Spleen (tissue), 11 donors: ENCODE measurements around the gene ALKBH6. TPM values are rescaled to one million over a fixed set of nuclear protein-coding genes. Genes with fewer than 3 reads are reported as not detected.

Experiments used
- DNase-seq: peaks from one replicate; pipeline ENCODE4 v3.0.0-alpha.2; 2020
- H3K27ac ChIP-seq, 8 donors: fragments of 200-600 bp; sonication (generic) in 7 of 8; 1 replicate in 4 of 8; 2 replicates in 4 of 8; pipeline versions ENCODE4 v1.5.0 to v1.8.0; 2016 to 2021; ENCODE audit warnings: inconsistent platforms in 4 of 8, mild to moderate bottlenecking in 4 of 8, moderate library complexity in 1 of 8
- H3K27me3 ChIP-seq, 7 donors: fragments of 200-600 bp; sonication (generic) in 6 of 7; replicated peaks in 1 of 7; 1 replicate in 4 of 7; 2 replicates in 3 of 7; pipeline versions ENCODE4 v1.5.0 to v1.8.0; 2016 to 2021; ENCODE audit warnings: inconsistent platforms in 3 of 7, mild to moderate bottlenecking in 1 of 7
- H3K36me3 ChIP-seq, 6 donors: fragments of 200-600 bp; sonication (generic) in 5 of 6; 1 replicate in 4 of 6; 2 replicates in 2 of 6; pipeline versions ENCODE4 v1.5.0 to v1.8.0; 2016 to 2021; ENCODE audit warnings: inconsistent platforms in 2 of 6
- H3K4me1 ChIP-seq, 6 donors: fragments of 200-600 bp; sonication (generic) in 5 of 6; 1 replicate in 3 of 6; 2 replicates in 3 of 6; pipeline versions ENCODE4 v1.5.0 to v1.8.0; 2016 to 2021; ENCODE audit warnings: inconsistent platforms in 3 of 6
- H3K4me3 ChIP-seq, 8 donors: fragments of 200-600 bp; sonication (generic) in 7 of 8; 1 replicate in 4 of 8; 2 replicates in 4 of 8; pipeline versions ENCODE4 v1.5.0 to v1.8.0; 2016 to 2021; ENCODE audit warnings: inconsistent platforms in 4 of 8, mild to moderate bottlenecking in 4 of 8, moderate library complexity in 2 of 8
- H3K9me3 ChIP-seq, 8 donors: fragments of 200-600 bp; sonication (generic) in 7 of 8; 1 replicate in 4 of 8; 2 replicates in 4 of 8; pipeline versions ENCODE4 v1.5.0 to v1.8.0; 2016 to 2021; ENCODE audit warnings: inconsistent platforms in 4 of 8
- CTCF ChIP-seq, 11 experiments: fragments of 200-600 bp in 7 of 11; fragments of 450-650 bp in 4 of 11; sonication (generic) in 4 of 11; IDR thresholded peaks in 8 of 11; conservative IDR thresholded peaks in 3 of 11; 1 replicate in 7 of 11; 2 replicates in 4 of 11; pipeline versions ENCODE4 v1.4.0 to v1.8.0; 2016 to 2021; ENCODE audit warnings: antibody characterized with exemption in 11 of 11, inconsistent platforms in 4 of 11, mild to moderate bottlenecking in 1 of 11
- POLR2A ChIP-seq, 3 donors: fragments of 450-650 bp; IDR thresholded peaks; one replicate each; pipeline ENCODE4 v1.5.1; 2017; ENCODE audit warnings: antibody characterized with exemption in 3 of 3, mild to moderate bottlenecking in 1 of 3
- POLR2AphosphoS5 ChIP-seq, 3 donors: sonication (generic); formaldehyde crosslinking; IDR thresholded peaks; one replicate each; pipeline ENCODE4 v1.5.1; 2017; ENCODE audit warnings: antibody characterized with exemption in 3 of 3
- WGBS, 5 donors: extraction: QIAGEN DNeasy Blood & Tissue Kit in 3 of 5; methylation state at CpG; one replicate each; pipeline versions ENCODE4 v1.1.5 to v1.1.7; 2013 to 2018; 5-methylcytosine and 5-hydroxymethylcytosine counted together
- intact Hi-C: fragments of 100-400 bp; cut with DNase I; formaldehyde crosslinking; loops from one replicate; pipeline ENCODE4 v1.15.0; 2023; ENCODE audit warnings: low total_unique reads
- polyA plus RNA-seq, 3 donors: library from polyadenylated mRNA; stranded (reverse); fragments of 200-250 nt; gene quantifications; one replicate each; pipeline ENCODE4 v1.2.1, GENCODE V29; 2013
- total RNA-seq, 7 donors: library from RNA; depleted of rRNA in 3 of 7; stranded (reverse); fragments of >200 nt in 3 of 7; fragmentation: NEBNext Ultra II Directional in 4 of 7; extraction: Animal tissue kit (Norgen Biotek cat#: 25700) in 4 of 7; gene quantifications; one replicate each; pipeline versions ENCODE4 v1.1.0 to v1.2.1, GENCODE V29; 2016 to 2021
- donor health status: healthy with polysubstance abuse.
- donor health status: DM: no; HTN: no; CAD: no; lungs with moderate emphysema.
- donor health status: DM: no; HTN: no; CAD: no.
- donor health status: Bipolar disorder and iron deficiency.
- donor health status: healthy.
- donor health status: DM: no; HTN: no; CAD: no.
- donor health status: DM: yes; HTN: yes; CAD: no.

The ALKBH6 gene
- total and polyA plus RNA-seq, 10 donors = 21.3 to 65.3 (median 26.3) TPM

GRCh38 chr19:35973487-35973886 is 40.5 kb downstream of the ALKBH6 start:
- Histone ChIP-seq H3K4me1 (no peaks in the 10 kb centered on the region), H3K27me3 (peaks cover 0 to 47% (median 0%) of the 10 kb centered on the region in 7 donors), H3K4me3 (no peak overlapping the region), H3K36me3 (no peaks in the 10 kb centered on the region), H3K9me3 (no peaks in the 10 kb centered on the region), H3K27ac (no peak overlapping the region)
- intact Hi-C loops = no loop called here
- DNase-seq = no peak
- WGBS, 5 donors = 36 to 61% (median 40%) methylated on average over 7 to 8 of the region's 8 CpGs
- no peak for TF ChIP-seq POLR2AphosphoS5 (IDR thresholded peaks at IDR 0.05)
- TF ChIP-seq CTCF (IDR thresholded peaks at IDR 0.05 in 8 of 11, conservative IDR thresholded peaks at IDR 0.05 in 3 of 11) = no peak
- no peak for TF ChIP-seq POLR2A (IDR thresholded peaks at IDR 0.05)

- Histone ChIP-seq H3K4me1 (no peaks in the 10 kb centered on the region), H3K4me3 (no peak overlapping the region), H3K27me3 (peaks cover 0 to 41% (median 8%) of the 10 kb centered on the region in 7 donors), H3K27ac (no peak overlapping the region), H3K36me3 (no peaks in the 10 kb centered on the region), H3K9me3 (no peaks in the 10 kb centered on the region)
- intact Hi-C loops = no loop called here
- DNase-seq = no peak
- 70 to 82% (median 74%) methylated on average over 2 to 3 of the region's 3 CpGs for WGBS, 5 donors
- TF ChIP-seq CTCF (IDR thresholded peaks at IDR 0.05 in 8 of 11, conservative IDR thresholded peaks at IDR 0.05 in 3 of 11) (no peak), POLR2A (IDR thresholded peaks at IDR 0.05) (no peak), POLR2AphosphoS5 (IDR thresholded peaks at IDR 0.05) (no peak)
These were observed 47.2 kb downstream of the ALKBH6 start for GRCh38 chr19:35966771-35967170.

- Histone ChIP-seq H3K27ac (no peak overlapping the region), H3K36me3 (no peaks in the 10 kb centered on the region), H3K4me1 (peaks cover 5 to 17% (median 15%) of the 10 kb centered on the region in 6 donors), H3K27me3 (peaks cover 0 to 73% (median 27%) of the 10 kb centered on the region in 7 donors), H3K9me3 (no peaks in the 10 kb centered on the region), H3K4me3 (no peak overlapping the region)
- no peak for DNase-seq
- intact Hi-C loops = no loop called here
- TF ChIP-seq POLR2AphosphoS5 (IDR thresholded peaks at IDR 0.05) (no peak), CTCF (IDR thresholded peaks at IDR 0.05 in 8 of 11, conservative IDR thresholded peaks at IDR 0.05 in 3 of 11) (no peak), POLR2A (IDR thresholded peaks at IDR 0.05) (no peak)
- 7 to 17% (median 11%) methylated on average over 9 of the region's 9 CpGs for WGBS, 5 donors
These were observed 50.5 kb downstream of the ALKBH6 start for GRCh38 chr19:35963514-35963913.

- intact Hi-C loops = no loop called here
- Histone ChIP-seq H3K27me3 (peaks cover 0 to 78% (median 27%) of the 10 kb centered on the region in 7 donors), H3K36me3 (no peaks in the 10 kb centered on the region), H3K9me3 (peaks cover 0 to 7% (median 0%) of the 10 kb centered on the region in 8 donors), H3K4me3 (no peak overlapping the region), H3K27ac (no peak overlapping the region), H3K4me1 (peaks cover 5 to 23% (median 15%) of the 10 kb centered on the region in 6 donors)
- no peak for DNase-seq
- no peak for TF ChIP-seq POLR2AphosphoS5 (IDR thresholded peaks at IDR 0.05)
- TF ChIP-seq CTCF (IDR thresholded peaks at IDR 0.05 in 8 of 11, conservative IDR thresholded peaks at IDR 0.05 in 3 of 11) = no peak
- no peak for TF ChIP-seq POLR2A (IDR thresholded peaks at IDR 0.05)
- 82 to 90% (median 85%) methylated on average over 7 of the region's 7 CpGs for WGBS, 5 donors
These were observed 53.5 kb downstream of the ALKBH6 start for GRCh38 chr19:35960432-35960972.
